ENCODE results near the gene CCDC182. TPM values are rescaled to one million over a fixed set of nuclear protein-coding genes. Genes with fewer than 3 reads are reported as not detected.

The CCDC182 gene
- total and polyA plus RNA-seq, 9 of the 15 experiments (the other 6 are each of a cell fraction or from before 2014, with no cell fraction given), result not detected

- Histone ChIP-seq H3K4me2 (ENCODE audit: insufficient read depth, low read length) (no peak overlapping the region), H3K4me1 (replicated peaks in 1 of 2; ENCODE audit: control insufficient read depth in 2 of 2, insufficient read depth in 2 of 2, low read length in 2 of 2) (no peaks in the 10 kb centered on the region), H3K9ac (ENCODE audit: insufficient read depth in 1 of 2, low read depth in 2 of 2, low read length in 2 of 2) (no peak overlapping the region; a peak in 1 of 4 replicates), H3K27ac (ENCODE audit: extremely low read depth, low read depth, low read length) (no peak overlapping the region), H3K9me3 (replicated peaks; ENCODE audit: control insufficient read depth, insufficient read depth, low read depth, low read length) (no peaks in the 10 kb centered on the region), H3K36me3 (ENCODE audit: control insufficient read depth, insufficient read depth, low read length) (no peaks in the 10 kb centered on the region), H2AFZ (ENCODE audit: low read depth, low read length) (no peak overlapping the region), H3K4me3 (no peak overlapping the region), H3K79me2 (ENCODE audit: control insufficient read depth, insufficient read depth, low read length) (no peaks in the 10 kb centered on the region), H3K9me1 (ENCODE audit: control insufficient read depth, insufficient read depth, low read length) (no peaks in the 10 kb centered on the region), H3K27me3 (ENCODE audit: control insufficient read depth in 2 of 2, insufficient read depth in 2 of 2, low read length in 2 of 2) (peaks cover 37 to 46% of the 10 kb centered on the region in 2 experiments), H4K20me1 (replicated peaks; ENCODE audit: control insufficient read depth, insufficient read depth, low read length) (peaks cover 7% of the 10 kb centered on the region; the same call in 1 of the 2 replicates)
- FAIRE-seq (no peak), ATAC-seq (peak; percentile 66; the same call in 2 of the 3 replicates), DNase-seq (ENCODE audit: extremely low read depth in 1 of 4, low spot score in 3 of 4) (peak in 1 of 4 experiments; percentile 10)
- POLR2A ChIA-PET, result interaction anchor here (0.6 kb wide), 1 partner anchor 64 kb away, joined by 3 read pairs; no protein-coding TSS in a partner anchor
- no TSS peak for BruUV-seq (replicated peaks)
- TF ChIP-seq SUPT5H (IDR thresholded peaks at IDR 0.05), result no peak
- TF ChIP-seq CTCF (IDR thresholded peaks at IDR 0.05 in 2 of 3, conservative IDR thresholded peaks at IDR 0.05 in 1 of 3; ENCODE audit: insufficient read depth in 2 of 3, low read depth in 1 of 3, low read length in 3 of 3), result peak; percentile 14 to 34 (median 31); a peak in 2 of 6 replicates
- in situ Hi-C loops (cut with MboI), result no loop called here
- CTCF ChIA-PET (ENCODE audit: low intra/inter-chr PET ratio), result no interaction called here
- 3% methylated on average over 6 of the region's 6 CpGs for WGBS (ENCODE audit: insufficient coverage, low coverage, missing lambda C conversion rate)
- intact Hi-C loops (cut with micrococcal nuclease), result no loop called here
Observed at GRCh38 chr17:57767561-57767960, 22.5 kb upstream of the CCDC182 start.

GRCh38 chr17:57766318-57766943 is 21.3 kb upstream of the CCDC182 start:
- no peak for FAIRE-seq
- Histone ChIP-seq H3K27ac (ENCODE audit: extremely low read depth, low read depth, low read length) (no peak overlapping the region), H3K4me2 (ENCODE audit: insufficient read depth, low read length) (no peak overlapping the region), H3K9me1 (ENCODE audit: control insufficient read depth, insufficient read depth, low read length) (no peaks in the 10 kb centered on the region), H3K36me3 (ENCODE audit: control insufficient read depth, insufficient read depth, low read length) (no peaks in the 10 kb centered on the region), H3K4me1 (replicated peaks in 1 of 2; ENCODE audit: control insufficient read depth in 2 of 2, insufficient read depth in 2 of 2, low read length in 2 of 2) (no peaks in the 10 kb centered on the region), H3K9ac (ENCODE audit: insufficient read depth in 1 of 2, low read depth in 2 of 2, low read length in 2 of 2) (no peak overlapping the region), H3K79me2 (ENCODE audit: control insufficient read depth, insufficient read depth, low read length) (no peaks in the 10 kb centered on the region), H3K9me3 (replicated peaks; ENCODE audit: control insufficient read depth, insufficient read depth, low read depth, low read length) (no peaks in the 10 kb centered on the region), H3K27me3 (ENCODE audit: control insufficient read depth in 2 of 2, insufficient read depth in 2 of 2, low read length in 2 of 2) (peaks cover 41 to 50% of the 10 kb centered on the region in 2 experiments), H4K20me1 (replicated peaks; ENCODE audit: control insufficient read depth, insufficient read depth, low read length) (peaks cover 7% of the 10 kb centered on the region; the same call in 1 of the 2 replicates), H2AFZ (ENCODE audit: low read depth, low read length) (no peak overlapping the region), H3K4me3 (no peak overlapping the region)
- no TSS peak for BruUV-seq (replicated peaks)
- 6% methylated on average over 2 of the region's 2 CpGs for WGBS (ENCODE audit: insufficient coverage, low coverage, missing lambda C conversion rate)
- intact Hi-C loops (cut with micrococcal nuclease), result no loop called here
- no peak for ATAC-seq
- in situ Hi-C loops (cut with MboI), result no loop called here
- DNase-seq (ENCODE audit: extremely low read depth in 1 of 4, low spot score in 3 of 4), result no peak
- no peak for TF ChIP-seq BRF2 (IDR thresholded peaks at IDR 0.05; ENCODE audit: borderline replicate concordance, insufficient read depth, insufficient read length)
- TF ChIP-seq SRF (CRISPR knock-in tag; IDR thresholded peaks at IDR 0.05), result no peak
- ChIA-PET CTCF (ENCODE audit: low intra/inter-chr PET ratio) (no interaction called here), POLR2A (interaction anchor here (1.0 to 1.2 kb wide), 2 partner anchors 11 to 499 kb away, joined by 3 to 6 read pairs; no protein-coding TSS in a partner anchor)
